GM12873 (cell line): ENCODE data around the gene SPARC.
A peak's percentile ranks its signal among the peaks of the same experiment; 100 is the strongest.

ENCODE experiments used
- TF ChIP-seq, protein P1 (sequence below): IDR thresholded peaks from 2 replicates; pipeline ENCODE4 v1.5.1; 2012; ENCODE audit warnings: low read depth, mild to moderate bottlenecking, moderate library complexity, low read length, control low read depth; ENCODE audit not compliant: insufficient read depth; ENCODE audit errors: missing control alignments

Gene SPARC

GRCh38 chr5:151691706-151692105 is 5.0 kb upstream of the SPARC start:
- TF ChIP-seq, protein P1, sequence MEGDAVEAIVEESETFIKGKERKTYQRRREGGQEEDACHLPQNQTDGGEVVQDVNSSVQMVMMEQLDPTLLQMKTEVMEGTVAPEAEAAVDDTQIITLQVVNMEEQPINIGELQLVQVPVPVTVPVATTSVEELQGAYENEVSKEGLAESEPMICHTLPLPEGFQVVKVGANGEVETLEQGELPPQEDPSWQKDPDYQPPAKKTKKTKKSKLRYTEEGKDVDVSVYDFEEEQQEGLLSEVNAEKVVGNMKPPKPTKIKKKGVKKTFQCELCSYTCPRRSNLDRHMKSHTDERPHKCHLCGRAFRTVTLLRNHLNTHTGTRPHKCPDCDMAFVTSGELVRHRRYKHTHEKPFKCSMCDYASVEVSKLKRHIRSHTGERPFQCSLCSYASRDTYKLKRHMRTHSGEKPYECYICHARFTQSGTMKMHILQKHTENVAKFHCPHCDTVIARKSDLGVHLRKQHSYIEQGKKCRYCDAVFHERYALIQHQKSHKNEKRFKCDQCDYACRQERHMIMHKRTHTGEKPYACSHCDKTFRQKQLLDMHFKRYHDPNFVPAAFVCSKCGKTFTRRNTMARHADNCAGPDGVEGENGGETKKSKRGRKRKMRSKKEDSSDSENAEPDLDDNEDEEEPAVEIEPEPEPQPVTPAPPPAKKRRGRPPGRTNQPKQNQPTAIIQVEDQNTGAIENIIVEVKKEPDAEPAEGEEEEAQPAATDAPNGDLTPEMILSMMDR = no peak

GRCh38 chr5:151688436-151688835 is 1.7 kb upstream of the SPARC start:
- TF ChIP-seq, protein P1 = no peak

GRCh38 chr5:151685749-151686673 is 704 bp downstream of the SPARC start:
- TF ChIP-seq, protein P1 = no peak

DNA sequence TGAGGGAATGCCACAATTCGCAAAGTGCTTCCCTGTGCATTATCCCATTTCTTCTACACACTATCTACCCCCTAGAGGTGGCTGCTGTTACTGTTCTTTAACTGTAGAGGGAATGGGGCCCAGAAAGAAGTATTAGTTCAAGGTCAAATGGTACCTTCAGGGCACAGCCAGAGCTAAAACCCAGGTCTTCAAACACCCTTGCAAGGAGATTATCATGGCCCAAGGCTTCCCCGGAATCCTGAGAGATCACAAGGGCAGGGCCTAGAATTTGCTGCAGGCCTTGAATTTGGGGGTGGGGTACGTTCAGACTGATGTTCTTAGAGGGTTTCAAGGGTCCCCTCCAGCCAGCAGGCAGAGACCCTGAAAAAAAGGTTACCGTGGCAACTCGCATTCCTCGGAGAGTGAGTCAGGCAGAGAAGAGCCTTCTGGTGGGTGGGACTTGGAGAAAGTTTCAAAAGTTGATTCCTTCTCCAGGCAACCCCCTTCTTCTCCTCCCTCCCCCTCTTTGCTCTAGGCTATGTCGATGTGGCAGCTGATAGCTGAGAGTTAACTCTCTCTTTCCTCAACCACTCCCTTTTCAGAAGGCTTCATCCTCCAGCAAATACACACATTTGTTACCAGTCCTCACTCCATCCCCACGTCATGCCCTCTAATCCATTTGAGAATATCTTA is 1.9 kb downstream of the SPARC start:
- TF ChIP-seq, protein P1 = peak; percentile 53

DNA sequence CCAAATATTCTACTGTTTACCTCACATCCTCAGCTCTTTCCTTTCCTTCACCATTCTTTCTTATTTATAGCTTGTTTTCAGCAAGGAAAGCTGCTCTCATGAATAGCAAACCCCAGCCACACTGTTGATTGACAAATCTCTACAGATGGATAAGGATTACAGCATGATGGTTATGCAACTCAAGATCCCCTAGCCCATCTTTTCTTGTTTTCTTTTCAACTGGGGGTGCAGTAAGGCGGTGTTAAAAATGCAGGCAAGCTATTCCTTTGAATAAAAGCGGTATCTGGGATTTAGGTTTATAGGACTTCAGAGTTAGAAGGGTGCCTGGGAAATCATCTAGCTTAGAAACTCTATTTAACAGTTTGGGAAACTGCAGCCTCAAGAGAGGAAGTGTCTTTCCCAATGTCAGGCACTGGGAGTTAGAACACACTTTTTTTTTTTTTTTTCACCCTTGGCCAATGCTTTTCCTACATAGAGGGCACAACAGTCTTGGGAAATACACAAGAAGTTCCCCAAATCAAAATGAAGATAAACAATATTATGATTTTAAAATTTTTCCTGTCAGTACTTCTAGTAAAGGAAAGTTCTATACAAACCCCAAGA is 2.6 kb downstream of the SPARC start:
- TF ChIP-seq, protein P1 = no peak

DNA sequence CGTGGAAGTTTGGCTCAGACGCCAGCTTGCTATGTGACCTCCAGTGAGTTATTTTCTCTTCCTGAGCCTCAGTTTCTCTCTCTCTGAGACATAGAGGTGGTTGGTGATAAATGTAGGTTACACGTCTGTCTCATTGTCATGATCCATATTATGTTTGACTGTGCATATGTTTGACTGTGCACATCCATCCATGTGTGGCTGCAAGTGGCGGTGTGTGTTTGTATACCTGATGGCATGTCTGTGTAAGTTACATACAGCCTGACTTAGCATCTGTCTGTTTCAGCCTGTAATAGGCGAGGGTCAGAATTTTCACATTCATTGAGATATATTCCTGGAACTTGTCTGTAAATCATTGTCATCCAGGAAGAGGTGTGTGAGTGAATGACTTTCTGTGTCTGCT is 3.3 kb downstream of the SPARC start:
- TF ChIP-seq, protein P1 = no peak

GRCh38 chr5:151682751-151683331 is 3.9 kb downstream of the SPARC start:
- TF ChIP-seq, protein P1 = no peak
